ENCODE data around the gene BNIP5.

DNA sequence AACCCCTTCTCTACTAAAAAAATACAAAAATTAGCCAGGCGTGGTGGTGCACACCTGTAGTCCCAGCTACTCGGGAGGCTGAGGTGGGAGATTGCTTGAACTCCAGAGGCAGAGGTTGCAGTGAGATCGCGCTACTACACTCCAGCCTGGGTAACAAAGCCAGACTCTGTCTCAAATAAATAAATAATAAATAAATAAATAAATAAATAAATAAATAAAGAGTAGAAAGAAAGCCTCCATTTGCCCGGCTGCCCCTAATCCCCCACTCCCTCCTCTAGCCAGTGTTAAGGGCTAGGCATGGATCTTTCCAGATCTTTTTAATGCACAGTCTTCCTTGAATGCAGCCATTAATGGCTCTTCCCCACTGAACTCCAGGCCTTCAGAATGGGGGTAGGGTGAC lies 63.6 kb downstream of the BNIP5 start:
- TF ChIP-seq, protein P1, sequence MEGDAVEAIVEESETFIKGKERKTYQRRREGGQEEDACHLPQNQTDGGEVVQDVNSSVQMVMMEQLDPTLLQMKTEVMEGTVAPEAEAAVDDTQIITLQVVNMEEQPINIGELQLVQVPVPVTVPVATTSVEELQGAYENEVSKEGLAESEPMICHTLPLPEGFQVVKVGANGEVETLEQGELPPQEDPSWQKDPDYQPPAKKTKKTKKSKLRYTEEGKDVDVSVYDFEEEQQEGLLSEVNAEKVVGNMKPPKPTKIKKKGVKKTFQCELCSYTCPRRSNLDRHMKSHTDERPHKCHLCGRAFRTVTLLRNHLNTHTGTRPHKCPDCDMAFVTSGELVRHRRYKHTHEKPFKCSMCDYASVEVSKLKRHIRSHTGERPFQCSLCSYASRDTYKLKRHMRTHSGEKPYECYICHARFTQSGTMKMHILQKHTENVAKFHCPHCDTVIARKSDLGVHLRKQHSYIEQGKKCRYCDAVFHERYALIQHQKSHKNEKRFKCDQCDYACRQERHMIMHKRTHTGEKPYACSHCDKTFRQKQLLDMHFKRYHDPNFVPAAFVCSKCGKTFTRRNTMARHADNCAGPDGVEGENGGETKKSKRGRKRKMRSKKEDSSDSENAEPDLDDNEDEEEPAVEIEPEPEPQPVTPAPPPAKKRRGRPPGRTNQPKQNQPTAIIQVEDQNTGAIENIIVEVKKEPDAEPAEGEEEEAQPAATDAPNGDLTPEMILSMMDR (IDR thresholded peaks at IDR 0.05) = no peak
- TF ChIP-seq POLR2A (IDR thresholded peaks at IDR 0.05) = no peak

Measured in right lobe of liver (tissue), 4 donors.